ENCODE measurements around the gene VASN. TPM values are rescaled to one million over a fixed set of nuclear protein-coding genes. Genes with fewer than 3 reads are reported as not detected.

VASN gene
- polyA plus RNA-seq, 1 experiment: 19.1 TPM

DNA sequence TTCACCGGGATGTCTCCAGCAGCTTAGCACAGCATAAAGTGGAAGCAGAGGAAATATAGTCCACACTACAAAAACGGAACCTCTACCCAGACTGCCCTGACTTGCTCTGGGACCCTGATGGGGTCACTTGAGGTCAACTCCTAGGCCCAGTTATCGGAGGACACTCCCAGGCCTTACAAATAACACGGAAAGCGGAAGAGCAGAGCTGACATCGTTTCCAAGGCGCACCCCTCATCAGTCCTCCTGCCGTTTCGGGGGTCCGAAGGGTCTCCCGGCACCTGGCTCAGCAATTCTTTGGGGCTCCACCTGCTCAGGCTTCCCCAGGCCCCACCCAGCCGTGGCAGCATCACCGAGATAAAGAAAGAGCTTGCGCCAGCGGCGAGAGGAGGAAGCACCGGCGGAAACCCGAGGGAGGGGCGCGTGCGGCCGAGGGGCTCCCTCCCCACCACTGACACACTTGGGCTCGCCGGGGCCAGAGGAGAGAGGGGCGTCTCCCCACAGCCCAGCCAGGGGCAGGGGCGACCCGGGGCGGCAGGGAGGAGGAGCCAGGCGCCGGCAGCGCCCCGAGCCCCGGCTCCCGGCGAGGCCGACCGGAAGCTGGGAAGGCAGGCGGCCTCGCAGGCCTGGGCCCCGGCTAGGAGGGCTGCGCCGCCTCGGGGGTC, 44.0 kb downstream of the VASN start:
- Histone ChIP-seq H3K9me3 (ENCODE audit: control insufficient read depth, insufficient read depth, low read length) (no peaks in the 10 kb centered on the region; the same call in 1 of the 2 replicates), H3K4me3 (ENCODE audit: low read depth, low read length) (peak overlapping the region; percentile 73), H3K27ac (ENCODE audit: low read depth, low read length) (no peak overlapping the region), H3K27me3 (ENCODE audit: control insufficient read depth, insufficient read depth, low read length) (no peaks in the 10 kb centered on the region)
- DNase-seq (ENCODE audit: low read depth, low spot score): no peak
- TF ChIP-seq, protein P1, sequence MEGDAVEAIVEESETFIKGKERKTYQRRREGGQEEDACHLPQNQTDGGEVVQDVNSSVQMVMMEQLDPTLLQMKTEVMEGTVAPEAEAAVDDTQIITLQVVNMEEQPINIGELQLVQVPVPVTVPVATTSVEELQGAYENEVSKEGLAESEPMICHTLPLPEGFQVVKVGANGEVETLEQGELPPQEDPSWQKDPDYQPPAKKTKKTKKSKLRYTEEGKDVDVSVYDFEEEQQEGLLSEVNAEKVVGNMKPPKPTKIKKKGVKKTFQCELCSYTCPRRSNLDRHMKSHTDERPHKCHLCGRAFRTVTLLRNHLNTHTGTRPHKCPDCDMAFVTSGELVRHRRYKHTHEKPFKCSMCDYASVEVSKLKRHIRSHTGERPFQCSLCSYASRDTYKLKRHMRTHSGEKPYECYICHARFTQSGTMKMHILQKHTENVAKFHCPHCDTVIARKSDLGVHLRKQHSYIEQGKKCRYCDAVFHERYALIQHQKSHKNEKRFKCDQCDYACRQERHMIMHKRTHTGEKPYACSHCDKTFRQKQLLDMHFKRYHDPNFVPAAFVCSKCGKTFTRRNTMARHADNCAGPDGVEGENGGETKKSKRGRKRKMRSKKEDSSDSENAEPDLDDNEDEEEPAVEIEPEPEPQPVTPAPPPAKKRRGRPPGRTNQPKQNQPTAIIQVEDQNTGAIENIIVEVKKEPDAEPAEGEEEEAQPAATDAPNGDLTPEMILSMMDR (IDR thresholded peaks at IDR 0.05; ENCODE audit: low read depth, low read length): no peak
- CTCF ChIA-PET: interaction anchor here (0.8 to 1.1 kb wide), 4 partner anchors 9 to 92 kb away, joined by 3 to 8 read pairs (median 5); no protein-coding TSS in a partner anchor
- POLR2A ChIA-PET: interaction anchor here (0.6 kb wide), 1 partner anchor 11 kb away, joined by 3 read pairs; no protein-coding TSS in a partner anchor

DNA sequence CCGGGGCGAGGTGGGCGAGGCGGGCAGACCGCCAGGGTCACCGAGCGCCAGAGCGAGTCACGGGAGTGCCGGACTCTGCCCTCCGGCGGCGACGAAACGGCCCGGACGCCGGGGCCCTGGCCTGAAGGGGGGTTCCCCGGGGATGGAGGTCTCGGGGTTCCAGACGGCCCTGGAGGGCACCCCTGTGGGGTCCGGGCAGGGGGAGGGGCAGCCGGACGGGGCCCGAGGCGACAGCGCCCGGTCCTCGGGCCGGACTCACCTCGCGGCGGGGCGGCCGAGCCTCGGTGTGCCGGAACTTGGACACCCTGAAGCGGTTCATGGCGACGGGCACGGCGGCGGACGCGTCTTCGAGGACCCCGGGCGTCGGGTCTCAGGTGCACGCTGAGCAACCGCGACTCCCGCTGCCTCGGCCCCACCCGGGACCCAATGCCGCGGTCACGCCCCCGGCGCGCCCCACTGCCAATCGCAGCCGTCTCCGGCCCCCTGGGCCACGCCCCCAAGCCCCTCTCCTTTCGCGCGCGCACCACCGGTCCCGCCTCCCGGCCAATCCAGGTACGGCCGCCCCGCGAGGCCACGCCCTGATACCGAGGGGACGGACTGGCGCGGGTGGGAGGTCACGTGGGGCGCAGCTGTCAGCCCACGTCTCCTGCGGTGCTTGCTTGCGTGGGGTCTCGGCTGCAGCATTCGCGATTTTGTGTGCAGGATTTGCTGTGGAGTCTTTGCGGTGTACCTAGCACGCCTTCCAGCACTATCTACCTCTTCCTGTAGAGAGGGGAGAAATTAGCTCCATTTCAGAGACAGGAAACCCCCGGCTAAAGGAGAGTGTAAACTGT, 44.8 kb downstream of the VASN start, which contains the start of gene CORO7:
Gene CORO7, minus strand, starts transcription at position 397 of the 833 bp plus-strand sequence. Its CDS starts 78 bp downstream, at position 319.
- Histone ChIP-seq H3K9me3 (ENCODE audit: control insufficient read depth, insufficient read depth, low read length) (no peaks in the 10 kb centered on the region; the same call in 1 of the 2 replicates), H3K27me3 (ENCODE audit: control insufficient read depth, insufficient read depth, low read length) (no peaks in the 10 kb centered on the region), H3K27ac (ENCODE audit: low read depth, low read length) (peak within 1 kb of the TSS; percentile 21), H3K4me3 (ENCODE audit: low read depth, low read length) (peak within 1 kb of the TSS; percentile 73)
- CTCF ChIA-PET: interaction anchor here (0.8 to 1.9 kb wide), 4 partner anchors 10 to 57 kb away, joined by 3 to 7 read pairs (median 4); no protein-coding TSS in a partner anchor
- TF ChIP-seq, protein P1 (IDR thresholded peaks at IDR 0.05; ENCODE audit: low read depth, low read length): no peak
- no peak for DNase-seq (ENCODE audit: low read depth, low spot score)
- POLR2A ChIA-PET: interaction anchor here (0.5 to 0.6 kb wide), 2 partner anchors 12 to 144 kb away, joined by 3 to 4 read pairs; partner anchors contain the start of gene TFAP4

DNA sequence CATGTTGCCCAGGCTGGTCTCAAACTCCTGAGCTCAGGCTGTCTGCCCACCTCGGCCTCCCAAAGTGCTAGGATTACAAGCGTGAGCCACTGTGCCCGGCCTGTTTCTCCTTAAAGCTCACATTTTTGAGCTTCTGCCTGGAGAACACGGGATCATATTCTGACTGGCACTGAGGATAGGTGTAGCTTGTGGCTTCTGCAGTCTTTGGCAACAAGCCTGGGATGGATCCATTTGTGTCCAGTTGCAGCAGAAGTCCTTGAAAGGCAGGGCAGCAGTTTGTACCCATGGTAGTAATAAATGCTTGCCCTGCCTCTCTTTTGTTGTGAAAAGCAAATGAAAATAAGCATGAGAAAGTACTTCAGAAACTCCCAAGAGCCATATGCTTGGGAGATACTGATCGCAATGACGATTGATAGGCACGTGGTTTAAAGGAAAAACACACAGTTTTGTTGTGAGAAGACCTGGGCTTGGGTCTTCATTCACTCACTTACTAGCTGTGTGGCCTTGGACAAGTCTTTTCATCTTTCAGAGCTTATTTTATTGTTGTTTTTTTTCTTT, 47.8 kb downstream of the VASN start:
- H3K27me3 ChIP-seq (ENCODE audit: control insufficient read depth, insufficient read depth, low read length): no peaks in the 10 kb centered on the region
- no peak overlapping the region for H3K27ac ChIP-seq (ENCODE audit: low read depth, low read length)
- ChIA-PET POLR2A (interaction anchor here (1.0 kb wide), 1 partner anchor 9 kb away, joined by 4 read pairs; no protein-coding TSS in a partner anchor), CTCF (interaction anchor here (0.6 to 1.6 kb wide), 2 partner anchors 16 to 131 kb away, joined by 3 to 4 read pairs; no protein-coding TSS in a partner anchor)
- H3K9me3 ChIP-seq (ENCODE audit: control insufficient read depth, insufficient read depth, low read length): no peaks in the 10 kb centered on the region; the same call in 1 of the 2 replicates
- TF ChIP-seq, protein P1 (IDR thresholded peaks at IDR 0.05; ENCODE audit: low read depth, low read length): no peak
- no peak for DNase-seq (ENCODE audit: low read depth, low spot score)
- H3K4me3 ChIP-seq (ENCODE audit: low read depth, low read length): no peak overlapping the region

DNA sequence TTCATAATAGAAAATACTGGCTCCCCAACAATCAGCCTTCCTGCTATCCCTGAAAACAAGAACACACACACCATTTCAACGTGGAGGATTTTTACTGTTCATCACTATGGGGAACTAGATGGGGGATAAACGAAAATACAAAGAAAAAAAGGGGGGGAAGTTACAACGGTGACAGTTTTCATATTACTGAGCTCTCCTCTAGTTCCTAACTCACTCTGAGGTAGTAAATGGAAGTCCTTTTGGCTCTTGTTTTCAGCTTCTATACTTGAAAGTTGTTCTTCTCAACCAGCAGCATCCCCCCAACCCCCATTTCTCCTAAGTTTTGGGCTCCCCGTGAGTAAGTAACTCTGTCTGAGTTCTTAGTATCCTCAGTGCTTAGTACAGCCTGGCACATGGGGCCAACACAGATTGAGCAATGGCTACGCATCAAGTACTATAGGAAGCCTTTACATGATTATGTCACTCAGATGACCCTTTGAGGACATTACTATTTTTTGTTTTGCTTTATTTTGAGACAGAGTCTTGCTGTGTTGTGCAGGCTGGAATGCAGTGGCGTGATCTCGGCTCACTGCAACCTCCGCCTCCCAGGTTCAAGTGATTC, 49.0 kb downstream of the VASN start:
- Histone ChIP-seq H3K27me3 (ENCODE audit: control insufficient read depth, insufficient read depth, low read length) (no peaks in the 10 kb centered on the region), H3K27ac (ENCODE audit: low read depth, low read length) (no peak overlapping the region), H3K9me3 (ENCODE audit: control insufficient read depth, insufficient read depth, low read length) (no peaks in the 10 kb centered on the region; the same call in 1 of the 2 replicates), H3K4me3 (ENCODE audit: low read depth, low read length) (no peak overlapping the region)
- TF ChIP-seq, protein P1 (IDR thresholded peaks at IDR 0.05; ENCODE audit: low read depth, low read length): no peak
- POLR2A ChIA-PET: no interaction called here
- no peak for DNase-seq (ENCODE audit: low read depth, low spot score)
- CTCF ChIA-PET: interaction anchor here (1.6 kb wide), 1 partner anchor 17 kb away, joined by 3 read pairs; no protein-coding TSS in a partner anchor
